IMR-90 (cell line): Measurements from ENCODE around the gene CDH16. TPM values are rescaled to one million over a fixed set of nuclear protein-coding genes. Genes with fewer than 3 reads are reported as not detected.

Experiments
- ATAC-seq: fragments of 200-7000 bp; cut with Tn5 transposase; 2 replicates; pipeline ENCODE4 v1.9.1; 2020; ENCODE audit warnings: low read depth, mild to moderate bottlenecking, moderate library complexity
- BruUV-seq: library from RNA; stranded (reverse); fragments of 400-500 nt; replicated peaks from 2 replicates; lab custom pipeline; 2021; lab: Mats Ljungman, UMichigan
- CTCF ChIA-PET: fragments of 300-600 bp; formaldehyde crosslinking; extraction: SDS; loops from one replicate; lab custom pipeline; 2021; ENCODE audit warnings: antibody characterized with exemption; lab: Yijun Ruan, JAX
- POLR2A ChIA-PET: fragments of 300-600 bp; sonication (Branson Sonifier 250); formaldehyde crosslinking; loops from one replicate; lab custom pipeline; 2022; ENCODE audit warnings: antibody characterized with exemption; ENCODE audit not compliant: unreplicated experiment; lab: Charles Lee
- DNase-seq: peaks from one replicate; pipeline ENCODE4 v3.0.0; 2013
- H2AFZ ChIP-seq: replicated peaks from 2 replicates; pipeline ENCODE3; 2013; ENCODE audit warnings: low read length, mild to moderate bottlenecking; ENCODE audit not compliant: poor library complexity
- H2AK5ac ChIP-seq: 2 replicates; pipeline ENCODE4 v1.6.1; 2013; ENCODE audit warnings: low read depth, low read length, inconsistent platforms
- H2AK9ac ChIP-seq: replicated peaks from 2 replicates; pipeline ENCODE3; 2013; ENCODE audit warnings: mild to moderate bottlenecking, low read depth, low read length, moderate library complexity; ENCODE audit not compliant: poor library complexity
- H2BK120ac ChIP-seq: 2 replicates; pipeline ENCODE4 v1.6.1; 2013; ENCODE audit warnings: low read depth, low read length, inconsistent platforms
- H2BK15ac ChIP-seq: 3 replicates; pipeline ENCODE4 v1.6.1; 2013; ENCODE audit warnings: low read depth, low read length, inconsistent platforms
- H2BK20ac ChIP-seq: 2 replicates; pipeline ENCODE4 v1.6.1; 2013; ENCODE audit warnings: low read depth, mild to moderate bottlenecking, inconsistent platforms, low read length, moderate library complexity
- H2BK5ac ChIP-seq: 2 replicates; pipeline ENCODE4 v1.6.1; 2013; ENCODE audit warnings: mild to moderate bottlenecking, low read depth, low read length, inconsistent platforms; ENCODE audit not compliant: poor library complexity, severe bottlenecking
- H3K14ac ChIP-seq: replicated peaks from 2 replicates; pipeline ENCODE4 v1.6.1; 2013; ENCODE audit warnings: low read depth, low read length, inconsistent platforms
- H3K18ac ChIP-seq: 2 replicates; pipeline ENCODE4 v1.6.1; 2013; ENCODE audit warnings: low read depth, low read length, control low read depth
- H3K23ac ChIP-seq: 2 replicates; pipeline ENCODE4 v1.6.1; 2013; ENCODE audit warnings: low read depth, low read length, inconsistent platforms
- H3K27ac ChIP-seq: 2 replicates; pipeline ENCODE4 v1.5.1; 2013; ENCODE audit warnings: mild to moderate bottlenecking, control low read depth, low read length; ENCODE audit not compliant: insufficient read depth
- H3K27me3 ChIP-seq: 2 replicates; pipeline ENCODE4 v1.6.1; 2013; ENCODE audit warnings: low read length; ENCODE audit not compliant: control insufficient read depth, insufficient read depth
- H3K36me3 ChIP-seq: 2 replicates; pipeline ENCODE4 v1.6.1; 2013; ENCODE audit warnings: low read length, mixed read lengths; ENCODE audit not compliant: control insufficient read depth, insufficient read depth
- H3K4ac ChIP-seq: 2 replicates; pipeline ENCODE4 v1.6.1; 2013; ENCODE audit warnings: low read depth, low read length, inconsistent platforms
- H3K4me1 ChIP-seq: 2 replicates; pipeline ENCODE4 v1.6.1; 2013; ENCODE audit warnings: low read length, mixed read lengths; ENCODE audit not compliant: control insufficient read depth, insufficient read depth
- H3K4me2 ChIP-seq: 2 replicates; pipeline ENCODE4 v1.6.1; 2013; ENCODE audit warnings: low read depth, mild to moderate bottlenecking, control low read depth, low read length, moderate library complexity
- H3K4me3 ChIP-seq: 2 replicates; pipeline ENCODE4 v1.5.1; 2013; ENCODE audit warnings: low read depth, mild to moderate bottlenecking, control low read depth, low read length, moderate library complexity; ENCODE audit not compliant: insufficient read depth
- H3K56ac ChIP-seq: 2 replicates; pipeline ENCODE4 v1.6.1; 2013; ENCODE audit warnings: low read length, inconsistent platforms; ENCODE audit not compliant: insufficient read depth; ENCODE audit errors: extremely low read depth
- H3K79me1 ChIP-seq, 2 experiments: 2 replicates each; pipeline ENCODE4 v1.6.1; 2013; ENCODE audit warnings: low read length in 2 of 2, inconsistent platforms in 1 of 2, low read depth in 1 of 2
- H3K9ac ChIP-seq: 2 replicates; pipeline ENCODE4 v1.6.1; 2013; ENCODE audit warnings: low read depth, low read length, control low read depth
- H3K9me1 ChIP-seq: 2 replicates; pipeline ENCODE4 v1.6.1; 2013; ENCODE audit warnings: low read length, inconsistent platforms; ENCODE audit not compliant: insufficient read depth
- H3K9me3 ChIP-seq: 2 replicates; pipeline ENCODE4 v1.6.1; 2013; ENCODE audit warnings: low read length; ENCODE audit not compliant: control insufficient read depth, insufficient read depth
- H4K20me1 ChIP-seq: 2 replicates; pipeline ENCODE4 v1.6.1; 2013; ENCODE audit warnings: low read length, inconsistent platforms; ENCODE audit not compliant: insufficient read depth
- H4K5ac ChIP-seq: 2 replicates; pipeline ENCODE4 v1.6.1; 2013; ENCODE audit warnings: mild to moderate bottlenecking, low read depth, low read length, control low read depth
- H4K8ac ChIP-seq, 2 experiments: 2 replicates each; pipeline ENCODE4 v1.6.1; 2013; ENCODE audit warnings: low read depth in 2 of 2, low read length in 2 of 2, control low read depth in 1 of 2, inconsistent platforms in 1 of 2
- H4K91ac ChIP-seq: 2 replicates; pipeline ENCODE4 v1.6.1; 2013; ENCODE audit warnings: low read depth, low read length, inconsistent platforms; ENCODE audit not compliant: insufficient read depth
- CEBPB ChIP-seq: IDR thresholded peaks from 2 replicates; pipeline ENCODE4 v1.6.1; 2012; ENCODE audit warnings: low read depth, low read length, improper control_type of control experiment
- CHD1 ChIP-seq: IDR thresholded peaks from 2 replicates; pipeline ENCODE4 v1.6.1; 2012; ENCODE audit warnings: low read depth, low read length, improper control_type of control experiment
- MAFK ChIP-seq: IDR thresholded peaks from 2 replicates; pipeline ENCODE4 v1.6.1; 2012; ENCODE audit warnings: low read depth, low read length, improper control_type of control experiment
- NFE2L2 ChIP-seq: fragments of 150-350 bp; IDR thresholded peaks from 2 replicates; pipeline ENCODE4 v1.6.1; 2016; ENCODE audit warnings: low read depth, mild to moderate bottlenecking, low read length
- RAD21 ChIP-seq: IDR thresholded peaks from 2 replicates; pipeline ENCODE4 v1.6.1; 2012; ENCODE audit warnings: low read length, improper control_type of control experiment
- SMC3 ChIP-seq: fragments of 150-350 bp; IDR thresholded peaks from 2 replicates; pipeline ENCODE4 v1.6.1; 2016; ENCODE audit warnings: low read depth, mild to moderate bottlenecking, antibody characterized with exemption, low read length, moderate library complexity
- WGBS, 2 experiments: methylation state at CpG; one replicate each; pipeline versions ENCODE4 v1.1.5 to v1.1.7; 2013; ENCODE audit warnings: missing lambda C conversion rate in 2 of 2; ENCODE audit not compliant: insufficient read length in 1 of 2; ENCODE audit errors: extremely low coverage in 2 of 2; 5-methylcytosine and 5-hydroxymethylcytosine counted together
- dilution Hi-C: fragments of 300-500 bp; cut with HindIII; formaldehyde crosslinking; loops from one replicate; pipeline ENCODE4 v1.14.3; 2018; ENCODE audit warnings: low sequenced_read_pairs; ENCODE audit not compliant: unreplicated experiment
- in situ Hi-C: fragments of 300-500 bp; cut with MboI; formaldehyde crosslinking; loops from 3 replicates; pipeline ENCODE4 v1.14.3; 2019; ENCODE audit warnings: low sequenced_read_pairs, inconsistent platforms, mixed read lengths
- intact Hi-C: fragments of 100-400 bp; cut with micrococcal nuclease; formaldehyde crosslinking; loops from 2 replicates; pipeline ENCODE4 v1.10.0; 2022
- polyA plus RNA-seq, 3 experiments: library from polyadenylated mRNA; depleted of rRNA; stranded (reverse); fragments of >200 nt; gene quantifications; 2 replicates each; pipeline ENCODE4 v1.2.3, GENCODE V29; 2012; ENCODE audit warnings: low replicate concordance in 1 of 3
- total RNA-seq: library from RNA; depleted of rRNA; stranded (reverse); fragments of >200 nt; gene quantifications from 2 replicates; pipeline ENCODE4 v1.2.3, GENCODE V29; 2012
- TF ChIP-seq, protein P1 (sequence below): fragments of 150-350 bp; IDR thresholded peaks from 2 replicates; pipeline ENCODE4 v1.6.1; 2016; ENCODE audit warnings: low read depth, mild to moderate bottlenecking, low read length, moderate library complexity, borderline replicate concordance
- TF ChIP-seq, protein P2 (sequence below): fragments of 150-350 bp; IDR thresholded peaks from 2 replicates; pipeline ENCODE4 v1.6.1; 2017; ENCODE audit warnings: mild to moderate bottlenecking, antibody characterized with exemption, low read length, low read depth

The CDH16 gene
- total and polyA plus RNA-seq, 2 of the 4 experiments (the other 2 are of a cell fraction): not detected

DNA sequence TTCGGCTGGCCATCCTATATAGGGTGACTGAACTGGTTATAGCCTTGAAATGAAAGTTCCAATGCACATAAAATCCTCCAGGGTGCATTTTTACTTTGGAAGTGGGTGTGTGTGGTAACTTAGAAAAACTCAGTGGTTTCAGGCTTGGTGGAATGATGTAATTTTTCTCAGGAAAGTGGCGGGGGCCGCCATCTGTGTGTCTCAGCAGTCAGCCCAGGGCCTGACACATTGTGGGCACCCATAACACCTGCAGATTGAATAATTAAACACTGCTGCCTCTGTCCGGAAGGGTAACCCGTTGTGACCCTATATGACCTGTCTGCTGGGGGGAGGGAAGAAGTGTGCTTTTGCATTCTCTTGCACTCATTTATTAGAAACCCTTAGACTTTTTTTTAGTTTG lies 40.6 kb downstream of the CDH16 start:
- no CpG with 5 or more reads among the region's 5 CpGs for WGBS, 2 experiments
- H2AK5ac ChIP-seq: no peak overlapping the region
- intact Hi-C loops (no loop called here), dilution Hi-C loops (no loop called here), in situ Hi-C loops (no loop called here)
- DNase-seq: no peak
- H2BK20ac ChIP-seq: no peak overlapping the region
- H2BK120ac ChIP-seq: no peak overlapping the region
- no peak overlapping the region for H3K14ac ChIP-seq
- H4K5ac ChIP-seq: no peak overlapping the region
- no peaks in the 10 kb centered on the region for H3K36me3 ChIP-seq
- no peak overlapping the region for H3K4me3 ChIP-seq
- ATAC-seq: no peak
- H3K9me1 ChIP-seq: peaks cover 14% of the 10 kb centered on the region
- H2BK5ac ChIP-seq: no peak overlapping the region
- no TSS peak for BruUV-seq
- peaks cover 3% of the 10 kb centered on the region; the same call in 1 of the 2 replicates for H4K20me1 ChIP-seq
- H3K4me1 ChIP-seq: peaks cover 14% of the 10 kb centered on the region
- no peak overlapping the region for H3K27ac ChIP-seq
- no peak overlapping the region for H3K56ac ChIP-seq
- H4K8ac ChIP-seq: no peak overlapping the region
- H2BK15ac ChIP-seq: no peak overlapping the region
- no peak overlapping the region for H3K9ac ChIP-seq
- no peak overlapping the region for H2AK9ac ChIP-seq
- H4K91ac ChIP-seq: no peak overlapping the region
- H3K4me2 ChIP-seq: no peak overlapping the region
- POLR2A ChIA-PET: no interaction called here
- no peak overlapping the region for H3K4ac ChIP-seq
- H3K18ac ChIP-seq: no peak overlapping the region
- no peak for TF ChIP-seq RAD21
- no peak for TF ChIP-seq CEBPB
- no peak for TF ChIP-seq NFE2L2
- TF ChIP-seq, protein P1, sequence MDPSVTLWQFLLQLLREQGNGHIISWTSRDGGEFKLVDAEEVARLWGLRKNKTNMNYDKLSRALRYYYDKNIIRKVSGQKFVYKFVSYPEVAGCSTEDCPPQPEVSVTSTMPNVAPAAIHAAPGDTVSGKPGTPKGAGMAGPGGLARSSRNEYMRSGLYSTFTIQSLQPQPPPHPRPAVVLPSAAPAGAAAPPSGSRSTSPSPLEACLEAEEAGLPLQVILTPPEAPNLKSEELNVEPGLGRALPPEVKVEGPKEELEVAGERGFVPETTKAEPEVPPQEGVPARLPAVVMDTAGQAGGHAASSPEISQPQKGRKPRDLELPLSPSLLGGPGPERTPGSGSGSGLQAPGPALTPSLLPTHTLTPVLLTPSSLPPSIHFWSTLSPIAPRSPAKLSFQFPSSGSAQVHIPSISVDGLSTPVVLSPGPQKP: no peak
- TF ChIP-seq SMC3: no peak
- TF ChIP-seq, protein P2, sequence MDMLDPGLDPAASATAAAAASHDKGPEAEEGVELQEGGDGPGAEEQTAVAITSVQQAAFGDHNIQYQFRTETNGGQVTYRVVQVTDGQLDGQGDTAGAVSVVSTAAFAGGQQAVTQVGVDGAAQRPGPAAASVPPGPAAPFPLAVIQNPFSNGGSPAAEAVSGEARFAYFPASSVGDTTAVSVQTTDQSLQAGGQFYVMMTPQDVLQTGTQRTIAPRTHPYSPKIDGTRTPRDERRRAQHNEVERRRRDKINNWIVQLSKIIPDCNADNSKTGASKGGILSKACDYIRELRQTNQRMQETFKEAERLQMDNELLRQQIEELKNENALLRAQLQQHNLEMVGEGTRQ: no peak
- TF ChIP-seq MAFK: no peak
- TF ChIP-seq CHD1: no peak
- H2AFZ ChIP-seq: no peak overlapping the region
- no peaks in the 10 kb centered on the region for H3K9me3 ChIP-seq
- CTCF ChIA-PET: interaction anchor here (0.8 kb wide), 1 partner anchor 10 kb away, joined by 3 read pairs; no protein-coding TSS in a partner anchor
- H3K27me3 ChIP-seq: no peaks in the 10 kb centered on the region
- peaks cover 11 to 24% of the 10 kb centered on the region in 2 experiments for H3K79me1 ChIP-seq
- no peak overlapping the region for H3K23ac ChIP-seq
